SJSA1 (cell line): ENCODE results near the gene ADCY7. TPM values are rescaled to one million over a fixed set of nuclear protein-coding genes. Genes with fewer than 3 reads are reported as not detected.
A peak's percentile ranks its signal among the peaks of the same experiment; 100 is the strongest.

Experiments
- DNase-seq, 2 experiments: peaks; one replicate each; pipeline ENCODE4 v3.0.0-alpha.2; 2015 to 2020; ENCODE audit warnings: low spot score in 2 of 2, low read depth in 1 of 2
- H3K27ac ChIP-seq: fragments of 250-450 bp; sonication (Bioruptor Pico); 2 replicates; pipeline ENCODE4 v1.5.1; 2020; ENCODE audit warnings: mild to moderate bottlenecking, moderate library complexity
- H3K27me3 ChIP-seq: fragments of 250-450 bp; sonication (Bioruptor Pico); replicated peaks from 2 replicates; pipeline ENCODE4 v1.5.1; 2020; ENCODE audit warnings: mild to moderate bottlenecking, moderate library complexity
- H3K36me3 ChIP-seq: fragments of 250-450 bp; sonication (Bioruptor Pico); 2 replicates; pipeline ENCODE4 v1.5.1; 2020; ENCODE audit warnings: mild to moderate bottlenecking
- H3K4me1 ChIP-seq: fragments of 250-450 bp; sonication (Bioruptor Pico); replicated peaks from 2 replicates; pipeline ENCODE4 v1.6.1; 2021; ENCODE audit warnings: mild to moderate bottlenecking
- H3K4me3 ChIP-seq: fragments of 250-450 bp; sonication (Bioruptor Pico); 2 replicates; pipeline ENCODE4 v1.5.1; 2020; ENCODE audit warnings: mild to moderate bottlenecking
- H3K9me3 ChIP-seq: fragments of 250-450 bp; sonication (Bioruptor Pico); replicated peaks from 2 replicates; pipeline ENCODE4 v1.5.1; 2020; ENCODE audit warnings: mild to moderate bottlenecking
- total RNA-seq: library from RNA; depleted of rRNA; stranded (reverse); fragments of >200 nt; shearing (Covaris generic); gene quantifications from 2 replicates; pipeline ENCODE4 v1.2.3, GENCODE V29; 2014

The ADCY7 gene
- total RNA-seq, 1 experiment from 2014 or later: 103 TPM

GRCh38 chr16:50316102-50316847, 49.9 kb downstream of the ADCY7 start:
- H3K27me3 ChIP-seq: no peaks in the 10 kb centered on the region
- H3K4me1 ChIP-seq: peaks cover 27% of the 10 kb centered on the region
- no peak overlapping the region for H3K27ac ChIP-seq
- no peak overlapping the region for H3K4me3 ChIP-seq
- H3K9me3 ChIP-seq: no peaks in the 10 kb centered on the region
- DNase-seq: no peak
- H3K36me3 ChIP-seq: peaks cover 94% of the 10 kb centered on the region

GRCh38 chr16:50316848-50317630, 50.7 kb downstream of the ADCY7 start:
- Histone ChIP-seq H3K27ac (no peak overlapping the region), H3K36me3 (peaks cover 93% of the 10 kb centered on the region), H3K9me3 (no peaks in the 10 kb centered on the region)

DNA sequence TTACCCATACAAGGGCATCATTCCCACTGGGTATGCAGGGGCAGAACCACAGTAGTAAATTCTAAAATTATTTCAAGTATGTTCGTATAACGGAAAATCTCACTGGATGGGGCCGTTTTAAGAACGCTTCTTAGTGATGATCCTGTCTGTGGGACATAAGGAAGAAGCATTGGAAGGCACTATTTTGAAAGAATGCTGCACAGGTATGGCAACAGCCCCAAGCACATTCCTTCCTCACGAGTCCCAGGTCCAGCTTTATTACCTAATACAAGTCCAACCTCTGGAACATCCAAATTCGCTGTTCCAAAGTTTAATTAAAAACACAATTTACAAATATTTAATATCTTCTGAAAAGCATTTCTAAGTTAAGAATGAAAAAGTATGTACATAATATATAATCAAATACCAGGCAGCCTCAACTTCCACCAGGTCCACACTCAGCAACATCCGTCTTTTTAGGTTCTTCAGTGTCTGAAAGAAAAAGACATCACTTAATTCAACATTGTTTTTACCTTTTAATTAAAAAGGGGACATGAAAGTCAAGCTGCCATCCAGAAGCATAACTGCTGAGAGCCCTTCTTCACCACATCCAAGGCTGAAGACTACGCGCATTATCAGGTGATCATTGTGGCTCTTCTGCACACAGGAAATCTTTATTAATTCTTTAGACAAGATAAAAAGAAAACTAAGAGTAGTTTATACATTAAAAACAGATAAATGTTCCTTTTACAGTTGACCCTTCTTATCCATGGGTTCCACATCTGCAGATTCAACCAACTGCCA, 52.6 kb downstream of the ADCY7 start:
- Histone ChIP-seq H3K9me3 (no peaks in the 10 kb centered on the region), H3K36me3 (peaks cover 96% of the 10 kb centered on the region), H3K4me3 (no peak overlapping the region), H3K27me3 (no peaks in the 10 kb centered on the region), H3K4me1 (peaks cover 19% of the 10 kb centered on the region), H3K27ac (no peak overlapping the region)
- DNase-seq: no peak

More at GRCh38 chr16:50316848-50317630, 50.7 kb downstream of the ADCY7 start:
- no peak overlapping the region for H3K4me3 ChIP-seq
- H3K27me3 ChIP-seq: no peaks in the 10 kb centered on the region
- peaks cover 25% of the 10 kb centered on the region for H3K4me1 ChIP-seq
- no peak for DNase-seq

- no peak for DNase-seq
- H3K27ac ChIP-seq: no peak overlapping the region
- H3K4me1 ChIP-seq: peaks cover 14% of the 10 kb centered on the region
- no peak overlapping the region for H3K4me3 ChIP-seq
- H3K27me3 ChIP-seq: no peaks in the 10 kb centered on the region
- H3K36me3 ChIP-seq: peaks cover 96% of the 10 kb centered on the region
- H3K9me3 ChIP-seq: no peaks in the 10 kb centered on the region
These were observed 54.0 kb downstream of the ADCY7 start for GRCh38 chr16:50320310-50320709.

DNA sequence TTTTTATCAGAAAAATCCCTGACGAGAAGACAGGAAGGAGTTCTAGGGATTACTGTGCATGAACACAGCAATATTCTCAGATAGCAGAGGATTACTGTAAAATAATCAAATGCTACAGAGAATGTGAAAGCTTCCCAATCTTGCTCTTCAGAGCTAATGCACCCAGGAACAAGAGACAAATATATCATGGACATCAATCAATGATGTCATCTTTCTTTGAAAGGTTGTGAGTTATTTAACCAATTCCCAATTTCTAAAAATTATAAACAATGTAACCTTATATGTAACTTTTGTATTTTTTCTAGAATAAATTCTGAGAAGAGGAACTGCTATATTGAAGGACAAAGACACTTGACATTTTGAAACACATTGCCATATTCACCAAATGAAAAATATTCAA, 56.0 kb downstream of the ADCY7 start:
- H3K27ac ChIP-seq: no peak overlapping the region
- no peaks in the 10 kb centered on the region for H3K27me3 ChIP-seq
- no peaks in the 10 kb centered on the region for H3K9me3 ChIP-seq
- H3K4me1 ChIP-seq: peaks cover 16% of the 10 kb centered on the region
- peaks cover 96% of the 10 kb centered on the region for H3K36me3 ChIP-seq
- DNase-seq: no peak
- no peak overlapping the region for H3K4me3 ChIP-seq

DNA sequence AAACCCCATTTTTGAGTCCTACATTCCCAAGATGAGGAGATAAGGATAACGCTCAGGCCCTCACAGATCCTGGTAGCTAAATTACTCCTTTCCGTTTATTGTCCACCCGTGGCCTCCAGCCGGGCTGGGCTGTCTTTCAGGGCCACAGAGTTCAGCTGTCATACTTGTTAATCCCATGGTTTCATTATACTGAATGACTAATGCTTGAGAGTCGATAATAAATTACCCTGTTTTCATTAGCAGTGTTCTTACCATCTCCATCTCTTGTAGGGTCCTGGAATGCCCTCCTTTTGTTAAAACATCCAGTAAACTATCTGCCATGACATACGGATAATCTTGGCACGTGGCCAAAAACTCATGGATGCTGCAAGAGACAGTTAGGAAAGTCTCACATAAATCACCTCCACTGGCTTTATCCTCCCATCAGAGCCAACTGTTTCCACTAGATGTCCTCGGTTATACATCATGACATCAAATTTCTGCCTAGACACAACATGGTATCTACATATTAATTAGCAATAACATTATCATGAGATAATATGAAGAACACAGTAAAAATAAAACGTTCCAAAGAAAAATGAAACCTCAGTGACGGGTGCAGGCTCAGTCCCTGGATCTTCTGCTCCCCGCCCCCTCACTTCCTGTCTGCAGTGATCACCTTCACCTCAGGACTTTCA, 57.1 kb downstream of the ADCY7 start:
- no peak overlapping the region for H3K4me3 ChIP-seq
- no peaks in the 10 kb centered on the region for H3K27me3 ChIP-seq
- peak; percentile 65 to 66 for DNase-seq
- H3K4me1 ChIP-seq: peaks cover 17% of the 10 kb centered on the region
- peaks cover 95% of the 10 kb centered on the region for H3K36me3 ChIP-seq
- H3K27ac ChIP-seq: 0 out of 2 replicates have a peak overlapping the region, but pooled peaks have one; percentile 11
- H3K9me3 ChIP-seq: no peaks in the 10 kb centered on the region

GRCh38 chr16:50324345-50324744, 58.0 kb downstream of the ADCY7 start:
- H3K4me3 ChIP-seq: no peak overlapping the region
- no peak overlapping the region for H3K27ac ChIP-seq
- peaks cover 93% of the 10 kb centered on the region for H3K36me3 ChIP-seq
- no peaks in the 10 kb centered on the region for H3K27me3 ChIP-seq
- H3K9me3 ChIP-seq: no peaks in the 10 kb centered on the region
- peaks cover 18% of the 10 kb centered on the region for H3K4me1 ChIP-seq
- DNase-seq: no peak

- Histone ChIP-seq H3K4me3 (no peak overlapping the region), H3K27me3 (no peaks in the 10 kb centered on the region), H3K27ac (no peak overlapping the region), H3K4me1 (peaks cover 30% of the 10 kb centered on the region), H3K36me3 (peaks cover 80% of the 10 kb centered on the region), H3K9me3 (no peaks in the 10 kb centered on the region)
- no peak for DNase-seq
These were observed 59.9 kb downstream of the ADCY7 start for GRCh38 chr16:50326264-50326663.

DNA sequence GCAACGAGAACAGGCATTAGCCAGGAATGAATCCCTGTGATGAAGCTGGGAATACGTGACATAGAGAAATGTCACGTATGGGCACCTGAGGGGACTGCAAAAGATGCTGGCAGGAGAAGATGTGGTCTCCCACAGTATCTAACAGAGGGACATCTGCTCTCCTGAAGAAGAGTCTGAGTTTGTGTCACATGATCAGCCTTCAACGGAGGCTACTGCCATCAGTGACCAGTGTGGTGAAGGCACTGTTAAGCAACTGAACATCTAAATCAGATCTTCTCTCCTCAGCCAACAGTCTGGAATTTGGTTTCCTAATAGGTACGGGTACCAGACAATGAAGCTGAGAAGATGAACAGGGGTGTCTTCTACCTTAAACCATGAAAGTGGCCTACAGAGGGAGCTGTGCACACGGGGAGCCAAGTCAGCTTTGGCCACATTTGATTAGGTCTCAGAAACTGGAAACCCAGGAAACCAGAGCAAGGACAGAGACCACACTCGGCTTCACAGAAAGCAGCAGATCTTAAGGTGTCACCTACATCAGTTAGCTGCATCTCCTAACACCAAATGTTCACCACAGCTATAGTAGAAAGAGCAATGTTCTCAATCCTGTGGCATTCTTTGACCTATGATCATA, 60.6 kb downstream of the ADCY7 start:
- Histone ChIP-seq H3K36me3 (peaks cover 83% of the 10 kb centered on the region), H3K4me3 (no peak overlapping the region), H3K9me3 (no peaks in the 10 kb centered on the region), H3K4me1 (peaks cover 35% of the 10 kb centered on the region), H3K27ac (no peak overlapping the region), H3K27me3 (no peaks in the 10 kb centered on the region)
- DNase-seq: peak in 1 of 2 experiments; percentile 48

- DNase-seq: no peak
- peaks cover 76% of the 10 kb centered on the region for H3K36me3 ChIP-seq
- no peak overlapping the region for H3K27ac ChIP-seq
These were observed 63.3 kb downstream of the ADCY7 start for GRCh38 chr16:50329446-50330189.

GRCh38 chr16:50331570-50331969, 65.2 kb downstream of the ADCY7 start:
- no peak overlapping the region for H3K4me3 ChIP-seq
- DNase-seq: no peak
- H3K9me3 ChIP-seq: no peaks in the 10 kb centered on the region
- H3K36me3 ChIP-seq: peaks cover 56% of the 10 kb centered on the region
- no peaks in the 10 kb centered on the region for H3K27me3 ChIP-seq
- H3K4me1 ChIP-seq: peaks cover 59% of the 10 kb centered on the region
- no peak overlapping the region for H3K27ac ChIP-seq

More at GRCh38 chr16:50329446-50330189, 63.3 kb downstream of the ADCY7 start:
- no peaks in the 10 kb centered on the region for H3K9me3 ChIP-seq
- H3K4me3 ChIP-seq: no peak overlapping the region
- H3K4me1 ChIP-seq: peaks cover 39% of the 10 kb centered on the region
- no peaks in the 10 kb centered on the region for H3K27me3 ChIP-seq

DNA sequence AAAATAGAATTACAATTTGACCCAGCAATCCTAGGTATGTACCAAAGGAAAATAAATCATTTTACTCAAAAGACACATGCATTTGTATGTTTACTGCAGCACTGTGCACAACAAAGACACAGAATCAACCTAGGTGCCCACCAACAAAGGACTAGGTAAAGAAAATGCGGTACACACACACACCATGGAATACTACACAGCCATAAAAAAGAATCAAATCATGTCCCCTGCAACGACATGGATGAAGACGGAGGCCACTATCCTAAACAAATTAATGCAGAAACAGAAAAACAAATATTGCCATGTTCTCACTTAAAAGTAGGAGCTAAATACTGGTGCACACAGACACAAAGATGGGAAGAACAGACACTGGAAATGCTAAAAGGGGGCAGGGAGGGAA, 66.2 kb downstream of the ADCY7 start:
- Histone ChIP-seq H3K9me3 (no peaks in the 10 kb centered on the region), H3K4me1 (peaks cover 64% of the 10 kb centered on the region), H3K27ac (no peak overlapping the region), H3K36me3 (peaks cover 46% of the 10 kb centered on the region), H3K4me3 (no peak overlapping the region), H3K27me3 (no peaks in the 10 kb centered on the region)
- no peak for DNase-seq
